WTC11 (cell line): ENCODE measurements around the gene SPINT4. TPM values are rescaled to one million over a fixed set of nuclear protein-coding genes. Genes with fewer than 3 reads are reported as not detected.

ENCODE experiments used
- ATAC-seq: fragments of 200-7000 bp; cut with Tn5 transposase; 2 replicates; pipeline ENCODE4 v1.10.0; 2021; ENCODE audit warnings: mild to moderate bottlenecking, moderate library complexity
- CTCF ChIA-PET: fragments of 300-600 bp; sonication (Branson Sonifier 250); formaldehyde crosslinking; loops from one replicate; lab custom pipeline; 2021; ENCODE audit warnings: antibody characterized with exemption; lab: Charles Lee
- POLR2A ChIA-PET: fragments of 350-600 bp; sonication (Branson Sonifier 250); formaldehyde crosslinking; loops from one replicate; lab custom pipeline; 2021; ENCODE audit warnings: antibody characterized with exemption; lab: Charles Lee
- DNase-seq: peaks from one replicate; pipeline ENCODE4 v3.0.0; 2021; ENCODE audit warnings: low spot score
- H3K27ac Mint-ChIP-seq: 2 replicates; pipeline ENCODE4 v1.8.0; 2021; ENCODE audit warnings: mixed read lengths
- H3K27me3 Mint-ChIP-seq: 2 replicates; pipeline ENCODE4 v1.8.0; 2021; ENCODE audit warnings: low read depth, mild to moderate bottlenecking, moderate library complexity, mixed read lengths
- H3K36me3 Mint-ChIP-seq: 2 replicates; pipeline ENCODE4 v1.8.0; 2021; ENCODE audit warnings: mixed read lengths
- H3K4me1 Mint-ChIP-seq: 2 replicates; pipeline ENCODE4 v1.8.0; 2022; ENCODE audit warnings: mixed read lengths
- H3K4me3 Mint-ChIP-seq: 2 replicates; pipeline ENCODE4 v1.8.0; 2021; ENCODE audit warnings: mild to moderate bottlenecking, moderate library complexity, mixed read lengths
- H3K9me3 Mint-ChIP-seq: 2 replicates; pipeline ENCODE4 v1.8.0; 2021; ENCODE audit warnings: mixed read lengths
- AFF4 ChIP-seq: sonication (generic); formaldehyde crosslinking; IDR thresholded peaks from 2 replicates; pipeline ENCODE4 v1.8.1; 2023; ENCODE audit warnings: mild to moderate bottlenecking, missing genetic modification reagents, borderline replicate concordance
- ARID4B ChIP-seq: sonication (generic); formaldehyde crosslinking; IDR thresholded peaks from 2 replicates; pipeline ENCODE4 v1.8.0; 2023; ENCODE audit warnings: missing genetic modification reagents, mild to moderate bottlenecking, borderline replicate concordance
- ATF1 ChIP-seq: sonication (generic); formaldehyde crosslinking; IDR thresholded peaks from 2 replicates; pipeline ENCODE4 v1.8.1; 2023; ENCODE audit warnings: mild to moderate bottlenecking, moderate library complexity, missing genetic modification reagents
- ATF3 ChIP-seq: sonication (generic); formaldehyde crosslinking; conservative IDR thresholded peaks from 2 replicates; pipeline ENCODE4 v1.8.1; 2022; ENCODE audit warnings: mild to moderate bottlenecking, missing genetic modification reagents
- CREB1 ChIP-seq: sonication (generic); formaldehyde crosslinking; IDR thresholded peaks from 2 replicates; pipeline ENCODE4 v1.8.0; 2023; ENCODE audit warnings: mild to moderate bottlenecking, missing genetic modification reagents
- E2F4 ChIP-seq: sonication (generic); formaldehyde crosslinking; IDR thresholded peaks from 2 replicates; pipeline ENCODE4 v1.8.1; 2022; ENCODE audit warnings: low read depth, mild to moderate bottlenecking, moderate library complexity, missing genetic modification reagents, borderline replicate concordance
- ELF4 ChIP-seq: sonication (generic); formaldehyde crosslinking; IDR thresholded peaks from 2 replicates; pipeline ENCODE4 v1.8.1; 2022; ENCODE audit warnings: low read depth, mild to moderate bottlenecking, moderate library complexity, missing genetic modification reagents
- JUN ChIP-seq: sonication (generic); formaldehyde crosslinking; IDR thresholded peaks from 2 replicates; pipeline ENCODE4 v1.8.0; 2023; ENCODE audit warnings: mild to moderate bottlenecking, missing genetic modification reagents
- RELA ChIP-seq: sonication (generic); formaldehyde crosslinking; IDR thresholded peaks from 2 replicates; pipeline ENCODE4 v1.8.1; 2022; ENCODE audit warnings: missing genetic modification reagents, mild to moderate bottlenecking, borderline replicate concordance
- ZNF281 ChIP-seq: sonication (generic); formaldehyde crosslinking; IDR thresholded peaks from 2 replicates; pipeline ENCODE4 v1.8.0; 2023; ENCODE audit warnings: mild to moderate bottlenecking, missing genetic modification reagents
- total RNA-seq: library from RNA; stranded (reverse); gene quantifications from 3 replicates; pipeline ENCODE4 v1.2.3, GENCODE V29; 2021

The SPINT4 gene
- total RNA-seq, 1 experiment from 2014 or later, result not detected

- no peak for TF ChIP-seq ARID4B (CRISPR knock-in tag)
- TF ChIP-seq ELF4 (CRISPR knock-in tag), result no peak
Observed at GRCh38 chr20:45701104-45701503, 21.0 kb upstream of the SPINT4 start (continued).

- ChIA-PET CTCF (interaction anchor here (0.5 to 1.4 kb wide), 3 partner anchors 16 to 163 kb away, joined by 3 to 4 read pairs (median 3); no protein-coding TSS in a partner anchor), POLR2A (no interaction called here)
- peaks cover 3% of the 10 kb centered on the region; the same call in 1 of the 2 replicates for H3K36me3 Mint-ChIP-seq
- no peak for TF ChIP-seq ATF1
- TF ChIP-seq E2F4, result no peak
- TF ChIP-seq ZNF281 (CRISPR knock-in tag), result no peak
- no peak for TF ChIP-seq ATF3
- TF ChIP-seq JUN (CRISPR knock-in tag), result no peak
- no peak for TF ChIP-seq AFF4 (CRISPR knock-in tag)
- no peak for TF ChIP-seq RELA (CRISPR knock-in tag)
- TF ChIP-seq CREB1 (CRISPR knock-in tag), result no peak
- TF ChIP-seq, all 79 proteins: peak for 0
- peaks cover 14% of the 10 kb centered on the region for H3K9me3 Mint-ChIP-seq
- ATAC-seq (no peak), DNase-seq (no peak)
- H3K27me3 Mint-ChIP-seq, result no peaks in the 10 kb centered on the region
- no peak within 1 kb of the TSS for H3K4me3 Mint-ChIP-seq
- H3K27ac Mint-ChIP-seq, result no peak within 1 kb of the TSS
- peaks cover 10% of the 10 kb centered on the region for H3K4me1 Mint-ChIP-seq
Observed at GRCh38 chr20:45701873-45702272, 20.3 kb upstream of the SPINT4 start, which contains the start of gene WFDC13. Gene WFDC13 (plus strand): TSS chr20:45702038. CDS start chr20:45702124, 86 bp downstream.
